Kidney epithelial cell (primary cell): Measurements from ENCODE around the gene SPINK8. TPM values are rescaled to one million over a fixed set of nuclear protein-coding genes. Genes with fewer than 3 reads are reported as not detected.

Experiments used
- DNase-seq: peaks from one replicate; pipeline ENCODE4 v3.0.0-alpha.2; 2010; ENCODE audit warnings: low read depth
- H3K27me3 ChIP-seq: 2 replicates; pipeline ENCODE4 v1.6.0; 2011; ENCODE audit warnings: low read length; ENCODE audit not compliant: control insufficient read depth, insufficient read depth
- H3K36me3 ChIP-seq: 2 replicates; pipeline ENCODE4 v1.5.1; 2011; ENCODE audit warnings: low read length; ENCODE audit not compliant: control insufficient read depth, insufficient read depth
- H3K4me3 ChIP-seq: 2 replicates; pipeline ENCODE4 v1.5.1; 2011; ENCODE audit warnings: low read depth, mild to moderate bottlenecking, control low read depth, low read length
- CTCF ChIP-seq: IDR thresholded peaks from 2 replicates; pipeline ENCODE4 v1.5.1; 2011; ENCODE audit warnings: mild to moderate bottlenecking, moderate library complexity, low read length, control low read depth, inconsistent platforms; ENCODE audit not compliant: insufficient read depth, poor library complexity, severe bottlenecking
- total RNA-seq: library from RNA; depleted of rRNA; stranded (reverse); fragments of >200 nt; gene quantifications from 2 replicates; pipeline ENCODE4 v1.2.3, GENCODE V29; 2015

Gene SPINK8
- total RNA-seq, 1 donor from 2014 or later = not detected

GRCh38 chr3:48369693-48370332, 36.4 kb upstream of the SPINK8 start:
- H3K27me3 ChIP-seq = no peaks in the 10 kb centered on the region
- no peak for TF ChIP-seq CTCF
- no peak for DNase-seq
- H3K36me3 ChIP-seq = no peaks in the 10 kb centered on the region
- H3K4me3 ChIP-seq = no peak overlapping the region

- Histone ChIP-seq H3K27me3 (no peaks in the 10 kb centered on the region), H3K4me3 (no peak overlapping the region), H3K36me3 (no peaks in the 10 kb centered on the region)
- DNase-seq = no peak
- no peak for TF ChIP-seq CTCF
Measured at GRCh38 chr3:48367201-48367600, 33.7 kb upstream of the SPINK8 start.

GRCh38 chr3:48364840-48365239, 31.4 kb upstream of the SPINK8 start:
- Histone ChIP-seq H3K4me3 (no peak overlapping the region), H3K27me3 (no peaks in the 10 kb centered on the region), H3K36me3 (no peaks in the 10 kb centered on the region)
- TF ChIP-seq CTCF = no peak
- no peak for DNase-seq

DNA sequence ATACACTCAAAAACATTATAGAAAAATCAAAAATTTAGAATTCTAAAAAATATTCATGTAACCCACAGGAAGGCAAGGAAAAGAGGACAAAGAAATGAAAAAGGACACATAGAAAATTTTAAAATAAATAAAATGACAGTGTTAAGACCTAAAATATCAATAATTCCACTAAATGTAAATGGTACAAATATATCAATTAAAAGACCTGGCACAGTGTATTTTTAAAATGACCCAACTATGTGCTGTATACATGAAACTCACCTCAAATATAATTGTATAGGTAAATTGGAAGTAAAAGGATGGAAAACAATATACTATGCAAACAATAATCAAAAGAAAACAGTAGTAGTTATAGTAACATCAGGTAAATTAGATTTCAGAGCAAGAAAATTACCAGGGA, 28.5 kb upstream of the SPINK8 start:
- no peak overlapping the region for H3K4me3 ChIP-seq
- no peaks in the 10 kb centered on the region for H3K27me3 ChIP-seq
- no peak for TF ChIP-seq CTCF
- no peaks in the 10 kb centered on the region for H3K36me3 ChIP-seq
- DNase-seq = no peak

DNA sequence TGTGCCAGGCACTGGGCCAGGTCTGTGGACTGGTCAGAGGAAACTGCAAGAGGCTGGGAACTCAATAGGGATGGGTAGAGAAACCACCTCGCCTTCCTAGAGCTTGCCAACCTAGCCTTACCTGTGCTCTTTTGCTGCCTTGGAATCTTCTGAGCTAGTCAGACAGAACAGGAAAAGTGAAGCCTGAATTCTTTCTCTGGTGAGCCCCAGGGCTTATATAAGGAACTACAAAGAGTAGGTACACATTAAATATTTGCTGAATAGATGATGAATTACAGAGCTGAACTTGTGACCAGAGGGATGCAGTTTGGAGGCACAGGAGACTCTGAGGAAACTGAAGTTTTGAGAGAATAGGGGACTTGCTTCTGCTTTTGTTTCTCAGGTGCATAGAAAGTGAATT, 23.0 kb upstream of the SPINK8 start:
- Histone ChIP-seq H3K27me3 (peaks cover 2% of the 10 kb centered on the region), H3K36me3 (no peaks in the 10 kb centered on the region), H3K4me3 (no peak overlapping the region)
- no peak for DNase-seq
- no peak for TF ChIP-seq CTCF

GRCh38 chr3:48353987-48354386, 20.5 kb upstream of the SPINK8 start:
- Histone ChIP-seq H3K36me3 (no peaks in the 10 kb centered on the region), H3K27me3 (peaks cover 2% of the 10 kb centered on the region), H3K4me3 (no peak overlapping the region)
- no peak for DNase-seq
- TF ChIP-seq CTCF = no peak
